Transverse colon (tissue), 4 donors: ENCODE results near the gene IL1A. TPM values are rescaled to one million over a fixed set of nuclear protein-coding genes. Genes with fewer than 3 reads are reported as not detected.

Source experiments
- DNase-seq: peaks from one replicate; pipeline ENCODE4 v3.0.0-alpha.2; 2019
- H3K27ac ChIP-seq, 4 donors: fragments of 200-600 bp; sonication (generic); 2 replicates each; pipeline ENCODE4 v1.5.1; 2016 to 2018; ENCODE audit warnings: inconsistent platforms in 4 of 4
- H3K27me3 ChIP-seq: fragments of 200-600 bp; sonication (generic); 2 replicates; pipeline ENCODE4 v1.5.1; 2017; ENCODE audit warnings: inconsistent platforms
- H3K36me3 ChIP-seq, 4 donors: fragments of 200-600 bp; sonication (generic); 2 replicates each; pipeline ENCODE4 v1.5.1; 2017 to 2019; ENCODE audit warnings: inconsistent platforms in 4 of 4
- H3K4me1 ChIP-seq, 4 donors: fragments of 200-600 bp; sonication (generic); 2 replicates each; pipeline ENCODE4 v1.5.1; 2017 to 2020; ENCODE audit warnings: inconsistent platforms in 4 of 4
- H3K4me3 ChIP-seq, 4 donors: fragments of 200-600 bp; sonication (generic); 1 replicate in 1 of 4; 2 replicates in 3 of 4; pipeline versions ENCODE4 v1.5.1 to v1.6.1; 2017 to 2019; ENCODE audit warnings: inconsistent platforms in 4 of 4
- H3K9me3 ChIP-seq, 2 donors: fragments of 200-600 bp; sonication (generic); 2 replicates each; pipeline ENCODE4 v1.5.1; 2017 to 2019; ENCODE audit warnings: inconsistent platforms in 2 of 2
- CTCF ChIP-seq, 5 experiments: fragments of 200-600 bp in 3 of 5; fragments of 450-650 bp in 2 of 5; sonication (generic) in 3 of 5; IDR thresholded peaks; 1 replicate in 2 of 5; 2 replicates in 3 of 5; pipeline ENCODE4 v1.5.1; 2016 to 2017; ENCODE audit warnings: antibody characterized with exemption in 5 of 5, inconsistent platforms in 3 of 5, mild to moderate bottlenecking in 2 of 5, moderate library complexity in 1 of 5
- EP300 ChIP-seq: sonication (generic); formaldehyde crosslinking; IDR thresholded peaks from one replicate; pipeline ENCODE4 v1.6.1; 2017; ENCODE audit warnings: antibody characterized with exemption, low read depth
- POLR2A ChIP-seq: fragments of 450-650 bp; IDR thresholded peaks from one replicate; pipeline ENCODE4 v1.6.1; 2016; ENCODE audit warnings: antibody characterized with exemption, mild to moderate bottlenecking, moderate library complexity
- POLR2AphosphoS5 ChIP-seq, 3 donors: sonication (generic); formaldehyde crosslinking; IDR thresholded peaks; one replicate each; pipeline ENCODE4 v1.6.1; 2016; ENCODE audit warnings: antibody characterized with exemption in 3 of 3
- WGBS, 2 donors: methylation state at CpG; one replicate each; pipeline ENCODE4 v1.1.5; 2018; ENCODE audit warnings: low coverage in 1 of 2; 5-methylcytosine and 5-hydroxymethylcytosine counted together
- in situ Hi-C, 4 donors: fragments of 200-750 bp; cut with MboI; loops; one replicate each; pipeline versions ENCODE4 v1.15.0 to v1.15.1; 2017; ENCODE audit warnings: low sequenced_read_pairs in 3 of 4, low pct_ligation_motif_present in 1 of 4, low pct_unique_long_range_greater_than_20kb in 1 of 4
- intact Hi-C: fragments of 100-400 bp; cut with DNase I; formaldehyde crosslinking; loops from one replicate; pipeline ENCODE4 v1.15.1; 2023; ENCODE audit warnings: low total_unique reads
- total RNA-seq, 4 donors: library from RNA; depleted of rRNA; stranded (reverse); fragments of >200 nt; gene quantifications; one replicate each; pipeline ENCODE4 v1.1.0, GENCODE V29; 2016

IL1A gene
- total RNA-seq, 4 donors from 2014 or later = not detected

DNA sequence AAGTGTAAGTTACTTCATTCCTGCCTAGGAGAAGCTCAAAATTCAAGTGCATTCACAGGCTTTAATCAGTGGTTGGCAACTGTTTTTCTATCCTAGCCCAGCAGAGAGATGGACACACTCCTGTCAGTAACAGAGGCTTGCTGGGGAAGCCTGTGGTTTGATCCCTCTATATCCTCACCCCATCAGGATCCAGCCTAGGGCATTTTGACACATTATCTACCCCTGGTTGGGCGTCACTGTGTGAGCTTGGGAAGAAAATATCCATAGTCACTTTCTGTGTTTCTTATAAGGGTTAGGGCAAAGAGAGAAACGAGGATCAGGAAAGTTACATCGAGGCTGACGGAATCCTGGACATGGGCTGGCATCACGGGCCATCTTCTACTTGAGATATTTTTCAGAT, 53.5 kb downstream of the IL1A start:
- in situ Hi-C loops = loop anchor here in 2 of 4 donors (10.0 to 25.0 kb wide), 4 partner anchors 118 to 243 kb away; partner anchors contain the start of gene TTL (in 1 of the 2)
- 67 to 89% methylated on average over 5 of the region's 5 CpGs for WGBS, 2 donors

DNA sequence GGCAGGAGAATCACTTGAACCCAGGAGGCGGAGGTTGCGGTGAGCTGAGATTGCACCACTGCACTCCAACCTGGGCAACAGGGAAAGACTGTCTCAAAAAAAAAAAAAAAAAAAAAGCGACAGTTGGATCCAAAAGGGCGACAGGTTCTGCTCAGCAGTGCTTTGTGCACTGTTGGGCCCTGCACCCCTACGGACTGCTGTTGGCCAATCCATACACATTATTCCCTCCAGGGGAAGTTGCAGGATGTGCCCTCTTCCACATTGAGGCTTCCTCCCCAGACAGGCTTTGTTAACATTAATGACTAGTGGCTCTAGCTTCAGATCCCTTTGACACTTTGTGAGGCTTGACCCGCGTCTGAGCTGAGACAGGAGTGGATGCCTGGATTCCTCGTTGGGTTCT, 54.1 kb downstream of the IL1A start:
- Histone ChIP-seq H3K27ac (no peak overlapping the region), H3K4me3 (no peak overlapping the region), H3K36me3 (no peaks in the 10 kb centered on the region), H3K27me3 (no peaks in the 10 kb centered on the region), H3K4me1 (peaks cover 2 to 13% (median 6%) of the 10 kb centered on the region in 4 donors), H3K9me3 (no peaks in the 10 kb centered on the region)
- TF ChIP-seq CTCF (IDR thresholded peaks at IDR 0.05) (no peak), EP300 (no peak), POLR2AphosphoS5 (IDR thresholded peaks at IDR 0.05) (no peak), POLR2A (no peak)
- intact Hi-C loops (no loop called here), in situ Hi-C loops (loop anchor here in 2 of 4 donors (10.0 to 25.0 kb wide), 4 partner anchors 118 to 243 kb away; partner anchors contain the start of gene TTL (in 1 of the 2))
- no peak for DNase-seq
- 50 to 86% methylated on average over 1 to 8 of the region's 8 CpGs for WGBS, 2 donors

More for the DNA sequence above, 53.5 kb downstream of the IL1A start:
- no peak overlapping the region for H3K27ac ChIP-seq
- no peaks in the 10 kb centered on the region for H3K9me3 ChIP-seq
- no peak for TF ChIP-seq EP300
- TF ChIP-seq POLR2AphosphoS5 (IDR thresholded peaks at IDR 0.05) = no peak
- TF ChIP-seq CTCF (IDR thresholded peaks at IDR 0.05) = no peak
- TF ChIP-seq POLR2A = no peak
- no peaks in the 10 kb centered on the region for H3K27me3 ChIP-seq
- intact Hi-C loops = no loop called here
- DNase-seq = no peak
- no peaks in the 10 kb centered on the region for H3K36me3 ChIP-seq
- no peak overlapping the region for H3K4me3 ChIP-seq
- H3K4me1 ChIP-seq = peaks cover 2 to 13% (median 6%) of the 10 kb centered on the region in 4 donors

- intact Hi-C loops = loop anchor here (2.0 kb wide), 1 partner anchor 102 kb away; no protein-coding TSS in a partner anchor
Measured at GRCh38 chr2:112728378-112729175, 55.7 kb downstream of the IL1A start.

More at GRCh38 chr2:112728378-112729175, 55.7 kb downstream of the IL1A start:
- Histone ChIP-seq H3K27ac (no peak overlapping the region), H3K4me1 (peaks cover under 1 to 3% (median 3%) of the 10 kb centered on the region in 4 donors), H3K27me3 (no peaks in the 10 kb centered on the region), H3K9me3 (no peaks in the 10 kb centered on the region), H3K36me3 (no peaks in the 10 kb centered on the region), H3K4me3 (no peak overlapping the region)
- 33 to 58% methylated on average over 1 to 10 of the region's 11 CpGs for WGBS, 2 donors
- DNase-seq = no peak
- in situ Hi-C loops = loop anchor here in 3 of 4 donors (10.0 to 25.0 kb wide), 4 partner anchors 104 to 241 kb away; partner anchors contain the start of gene TTL (in 1 of the 3)
- TF ChIP-seq EP300 (no peak), POLR2A (no peak), CTCF (IDR thresholded peaks at IDR 0.05) (no peak), POLR2AphosphoS5 (IDR thresholded peaks at IDR 0.05) (no peak)
